ENCODE results near the gene CHRDL1. TPM values are rescaled to one million over a fixed set of nuclear protein-coding genes. Genes with fewer than 3 reads are reported as not detected.

CHRDL1 gene, protein sequence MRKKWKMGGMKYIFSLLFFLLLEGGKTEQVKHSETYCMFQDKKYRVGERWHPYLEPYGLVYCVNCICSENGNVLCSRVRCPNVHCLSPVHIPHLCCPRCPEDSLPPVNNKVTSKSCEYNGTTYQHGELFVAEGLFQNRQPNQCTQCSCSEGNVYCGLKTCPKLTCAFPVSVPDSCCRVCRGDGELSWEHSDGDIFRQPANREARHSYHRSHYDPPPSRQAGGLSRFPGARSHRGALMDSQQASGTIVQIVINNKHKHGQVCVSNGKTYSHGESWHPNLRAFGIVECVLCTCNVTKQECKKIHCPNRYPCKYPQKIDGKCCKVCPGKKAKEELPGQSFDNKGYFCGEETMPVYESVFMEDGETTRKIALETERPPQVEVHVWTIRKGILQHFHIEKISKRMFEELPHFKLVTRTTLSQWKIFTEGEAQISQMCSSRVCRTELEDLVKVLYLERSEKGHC
- total RNA-seq: 3.5 and 26.6 TPM in 2 replicates

GRCh38 chrX:110795645-110796406 is at the start of gene CHRDL1:
Gene CHRDL1, minus strand, starts transcription at chrX:110795817. Its CDS starts 3,636 bp downstream, at chrX:110792181.

All from pericardium fibroblast (primary cell).